Ramos (cell line): Measurements from ENCODE around the gene FTO.

Experiments used
- in situ Hi-C: fragments of 300-500 bp; cut with MboI; formaldehyde crosslinking; loops from one replicate; pipeline ENCODE4 v1.14.3; 2022; ENCODE audit warnings: low sequenced_read_pairs; ENCODE audit not compliant: unreplicated experiment

FTO gene

DNA sequence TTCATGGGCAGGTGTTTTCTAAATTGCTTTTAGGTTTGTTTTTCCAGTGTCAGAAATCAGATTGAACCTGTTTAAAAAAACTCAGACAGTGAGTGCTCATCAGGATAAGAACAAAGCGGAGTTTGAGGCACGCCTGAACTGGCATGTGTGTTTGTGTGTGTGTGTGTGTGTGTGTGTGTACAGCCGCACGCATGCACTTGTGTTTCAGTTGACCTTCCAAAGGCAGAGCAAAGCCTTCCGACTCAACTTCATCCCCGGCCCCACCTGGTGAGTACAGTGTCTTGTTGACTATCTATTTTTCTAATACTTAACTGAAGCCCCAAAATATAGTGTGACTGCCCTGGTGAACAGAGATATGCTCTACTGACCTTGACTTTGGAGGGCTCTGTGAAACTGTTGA is 357.5 kb downstream of the FTO start:
- in situ Hi-C loops = no loop called here

DNA sequence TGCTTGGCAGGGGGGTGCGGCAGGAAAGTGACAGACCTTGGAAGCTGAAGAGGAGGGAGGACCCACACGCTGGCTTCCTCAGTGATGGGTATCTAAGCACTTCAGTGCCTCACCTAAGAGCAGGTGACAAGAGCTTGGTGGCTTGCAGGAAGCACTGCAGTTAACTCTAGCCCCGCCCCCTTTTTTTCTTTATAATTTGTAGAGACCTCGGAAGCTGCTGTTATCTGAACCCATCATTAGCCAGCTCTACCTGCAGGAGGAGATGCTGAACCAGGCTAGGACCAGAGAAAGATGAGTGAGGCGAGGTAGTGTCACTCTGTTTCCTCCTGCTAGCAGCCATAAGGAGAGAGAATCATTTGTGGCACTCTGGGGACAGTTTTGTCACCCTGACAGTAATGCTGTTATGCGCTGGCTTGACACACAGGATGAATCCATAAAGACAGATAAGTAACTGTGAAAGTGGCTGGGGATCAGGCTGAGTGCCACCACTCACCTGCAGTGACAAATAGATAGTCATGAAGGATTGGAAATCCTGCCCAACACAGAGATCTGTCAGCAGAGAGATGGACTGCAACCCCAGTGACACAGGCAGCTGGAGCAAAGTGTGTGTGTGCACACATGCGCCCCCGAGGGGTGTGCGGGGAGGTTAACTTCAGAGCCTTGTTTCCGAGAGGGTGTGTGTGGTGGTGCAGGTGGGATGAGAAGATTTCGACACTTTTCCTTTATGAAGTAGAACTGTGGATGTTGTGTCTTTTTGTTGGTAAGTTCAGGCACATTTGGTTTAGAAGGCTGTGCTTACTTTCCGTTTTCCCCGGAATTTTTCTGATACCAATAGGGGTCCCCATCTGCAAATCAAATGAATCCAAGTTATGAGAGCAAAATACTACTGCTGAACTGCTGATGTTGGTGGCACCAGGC is 358.7 kb downstream of the FTO start:
- in situ Hi-C loops = no loop called here

DNA sequence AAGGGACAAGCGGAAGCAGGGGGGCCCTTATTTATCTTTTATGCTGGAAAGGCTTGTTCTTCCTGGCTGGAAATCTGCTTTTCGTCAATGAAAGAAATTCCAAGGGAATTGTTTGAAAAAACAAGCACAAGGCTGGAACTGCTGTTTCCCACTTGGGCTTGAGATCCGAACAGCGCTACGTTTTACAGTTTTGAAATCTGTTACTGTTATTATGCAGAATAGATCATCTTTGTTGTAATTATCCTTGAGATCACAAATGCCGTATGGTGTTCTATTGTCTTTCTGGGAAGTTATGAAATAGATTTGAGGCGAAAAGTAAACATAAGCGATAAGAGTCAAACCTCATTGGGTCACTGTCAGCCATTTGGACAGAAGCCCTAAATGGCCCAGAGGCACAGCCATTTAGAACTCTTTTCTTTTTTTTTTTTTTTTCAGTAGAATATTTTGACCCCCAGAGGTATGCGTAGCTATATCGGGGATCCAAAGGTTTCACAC is 359.4 kb downstream of the FTO start:
- in situ Hi-C loops = no loop called here

DNA sequence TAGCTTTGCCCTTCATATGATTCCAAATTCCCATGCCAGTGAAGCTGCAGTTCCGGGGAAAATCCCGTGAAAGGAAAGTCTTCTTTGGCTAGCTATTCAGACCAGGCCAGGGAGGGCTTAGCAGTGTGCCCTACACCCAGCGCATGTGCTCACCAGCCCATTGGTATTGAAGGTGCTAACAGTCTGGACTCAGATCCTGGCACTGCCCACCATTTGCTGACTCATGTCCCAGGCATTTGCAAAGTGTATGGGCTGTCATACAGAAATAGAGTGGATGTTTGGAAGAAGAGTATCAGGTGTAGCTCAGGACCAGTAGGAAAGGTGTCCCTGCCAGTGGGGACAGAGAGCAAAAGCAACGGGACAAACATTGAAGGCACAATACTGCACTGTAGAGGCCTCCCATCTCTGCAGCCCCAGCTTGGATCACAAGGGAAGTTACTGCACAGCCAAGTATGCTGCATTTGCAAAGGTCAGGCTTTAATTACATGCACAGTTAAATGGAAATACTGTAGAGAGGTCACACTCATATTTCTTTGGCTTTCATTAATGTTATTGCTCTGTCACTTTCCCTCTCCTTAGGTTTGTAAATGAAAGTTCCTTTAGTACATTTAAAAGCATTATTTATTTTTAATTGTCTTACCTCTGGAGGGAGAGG is 362.6 kb downstream of the FTO start:
- in situ Hi-C loops = no loop called here

DNA sequence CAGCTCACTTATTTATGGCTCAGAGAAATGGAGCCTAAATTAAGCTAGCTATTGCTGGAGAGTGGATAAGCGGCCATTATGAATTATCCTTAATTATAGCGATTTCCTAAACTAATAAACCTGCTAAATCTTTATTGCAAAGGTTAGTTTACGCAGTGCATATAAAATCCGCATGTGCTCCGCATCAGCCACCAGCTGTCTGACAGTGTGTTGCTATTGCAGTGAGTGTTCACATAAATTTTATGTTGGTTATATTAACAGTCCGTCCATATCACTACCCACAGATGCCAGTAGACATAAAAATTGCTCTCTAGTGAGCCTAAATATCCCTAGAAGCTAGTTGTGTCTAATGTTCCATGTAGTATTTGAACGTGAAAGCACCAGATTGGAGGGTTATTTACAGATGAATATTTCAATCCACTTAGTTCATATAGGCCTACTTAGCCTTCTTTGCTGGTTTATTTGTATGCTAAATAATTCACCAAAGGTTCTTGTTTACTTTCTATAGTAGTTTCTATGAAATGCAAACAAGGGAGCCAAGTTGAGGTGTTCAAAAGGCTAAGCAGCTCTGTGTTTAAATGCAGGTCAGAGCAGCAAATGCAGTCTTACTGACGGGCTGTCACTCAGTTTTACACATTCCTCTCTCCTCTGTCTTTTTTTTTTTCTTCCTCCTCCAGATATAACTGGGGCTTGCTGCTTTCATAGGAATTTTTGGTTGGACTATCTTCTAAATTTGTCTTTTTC is 363.5 kb downstream of the FTO start:
- in situ Hi-C loops = no loop called here

DNA sequence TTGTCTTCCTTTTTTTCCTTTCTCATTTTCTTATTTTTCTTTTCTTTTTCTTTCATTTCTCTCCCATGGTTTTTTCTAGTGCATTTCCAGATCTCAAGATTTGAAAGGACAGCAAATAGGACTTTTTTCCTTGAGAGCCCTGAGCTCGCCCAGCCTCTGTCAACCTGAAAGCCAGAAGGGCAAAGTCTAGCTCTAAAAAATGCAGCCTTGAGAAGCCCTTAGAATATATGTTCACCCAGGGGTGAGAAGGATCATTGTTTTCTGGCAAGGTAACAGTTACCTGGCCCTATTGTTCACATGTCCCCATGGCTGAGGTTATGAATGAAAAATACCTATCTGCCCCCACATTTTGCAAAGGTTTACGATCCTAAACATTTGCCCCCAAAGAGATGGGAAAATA is 364.3 kb downstream of the FTO start:
- in situ Hi-C loops = no loop called here

DNA sequence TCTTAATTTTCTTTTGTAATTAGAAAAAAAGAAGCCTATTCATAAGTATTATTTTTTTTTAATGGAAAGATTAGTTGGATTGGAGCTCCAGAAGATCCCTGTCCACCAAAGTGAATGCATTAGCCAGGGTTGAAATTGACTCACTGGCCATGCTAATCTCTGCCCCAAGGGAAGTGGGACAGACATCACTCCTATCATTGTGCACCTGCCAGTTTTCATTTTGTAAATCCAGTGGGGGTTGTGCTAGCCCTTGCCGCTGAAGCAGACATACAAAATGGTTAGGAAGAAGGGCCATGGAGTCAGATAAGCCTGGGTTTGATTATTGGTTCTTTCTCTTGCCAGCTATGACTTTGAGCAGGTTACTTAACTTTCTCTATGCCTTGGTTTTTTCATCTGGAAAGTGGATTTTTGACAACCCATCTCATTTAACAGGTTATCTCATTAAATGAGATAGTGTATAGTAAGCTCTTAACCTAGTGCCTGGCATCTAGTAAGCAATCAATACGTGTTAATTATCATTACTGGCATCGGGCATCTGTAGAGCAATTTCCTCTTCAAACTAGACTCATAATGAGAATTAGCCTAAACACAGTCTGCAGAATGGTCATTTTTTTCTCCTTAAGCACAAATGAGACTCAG is 365.8 kb downstream of the FTO start:
- in situ Hi-C loops = no loop called here

DNA sequence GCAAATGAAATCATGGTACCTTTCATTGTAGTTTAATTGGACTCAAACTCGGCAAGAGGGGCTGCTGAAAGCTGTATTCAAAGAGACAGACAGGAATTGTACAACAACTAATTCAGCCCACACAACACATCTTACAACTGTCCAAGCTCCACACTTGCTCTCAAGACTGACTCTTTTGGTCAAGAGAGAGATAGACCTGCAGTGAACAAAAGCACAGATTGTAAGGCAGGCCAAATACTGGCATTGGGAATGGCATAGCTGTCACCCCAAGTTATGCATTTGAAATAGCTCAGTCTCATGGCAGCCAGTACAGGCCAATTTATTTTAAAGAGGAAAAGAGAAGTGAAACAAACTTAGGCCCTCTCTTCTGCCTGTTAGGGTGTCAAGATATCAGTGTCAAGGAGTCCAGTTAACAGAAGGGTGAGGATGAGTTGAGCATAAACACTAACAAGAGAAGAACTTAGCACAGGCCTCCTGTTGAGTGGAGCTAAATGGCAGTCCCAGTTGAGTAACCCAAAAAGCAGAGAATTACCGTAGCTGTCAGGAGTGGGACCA is 366.9 kb downstream of the FTO start:
- in situ Hi-C loops = no loop called here

DNA sequence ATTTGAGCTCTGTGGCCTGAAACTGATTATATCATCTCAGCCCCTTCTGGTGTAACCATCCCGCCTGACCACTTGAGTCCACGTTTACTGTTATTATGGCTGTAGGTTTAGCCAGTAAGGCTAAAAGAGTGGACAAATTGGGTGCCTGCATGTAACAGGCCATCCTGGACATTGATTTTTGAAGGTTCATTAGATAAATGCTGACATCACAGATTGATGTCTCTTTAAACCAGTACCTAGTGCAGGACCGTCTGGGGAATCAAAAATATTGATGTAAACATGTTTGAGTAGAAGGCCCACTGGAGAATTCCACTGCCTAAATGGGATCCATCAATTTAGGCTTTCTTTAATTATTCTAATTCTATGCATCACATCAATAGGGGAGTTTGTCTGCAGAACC is 367.6 kb downstream of the FTO start:
- in situ Hi-C loops = no loop called here

DNA sequence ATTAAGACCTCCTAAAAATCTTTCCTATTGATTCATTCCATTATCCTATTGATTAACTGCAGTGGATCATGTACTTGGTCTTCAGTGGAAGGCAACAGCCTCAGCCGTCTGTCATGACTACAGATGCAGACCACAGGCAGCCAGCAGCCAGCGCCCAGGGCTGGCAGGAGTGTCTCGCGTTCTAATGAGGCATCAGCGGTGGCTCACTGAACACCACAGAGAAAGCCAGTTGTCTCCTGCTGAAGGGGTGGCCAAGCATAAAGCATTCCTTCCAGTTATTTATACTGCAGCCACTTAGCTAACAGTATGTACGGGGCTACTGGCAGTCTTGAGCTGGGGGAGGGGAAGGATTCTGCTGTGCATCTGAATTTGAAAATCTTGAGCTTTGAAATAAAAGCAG is 368.3 kb downstream of the FTO start:
- in situ Hi-C loops = no loop called here

DNA sequence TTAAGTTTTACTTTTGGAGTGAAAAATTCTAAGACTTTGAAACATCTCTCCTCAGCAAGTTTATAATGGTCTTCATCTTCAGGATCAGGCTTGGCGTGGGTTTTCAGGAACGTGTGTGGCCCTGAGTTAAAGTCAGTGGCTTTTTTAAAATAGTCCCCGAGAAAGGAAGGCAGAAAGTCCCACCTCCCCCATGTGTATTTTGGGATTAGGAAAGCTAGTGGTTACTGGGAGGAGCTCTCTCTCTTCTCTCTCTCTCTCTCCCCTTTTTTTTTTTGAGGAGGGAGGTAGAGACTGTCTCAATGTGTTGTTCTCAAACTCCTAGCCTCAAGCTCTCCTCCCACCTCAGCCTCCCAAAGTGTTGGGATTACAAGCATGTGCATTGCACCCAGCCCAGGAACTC is 369.4 kb downstream of the FTO start:
- in situ Hi-C loops = no loop called here

DNA sequence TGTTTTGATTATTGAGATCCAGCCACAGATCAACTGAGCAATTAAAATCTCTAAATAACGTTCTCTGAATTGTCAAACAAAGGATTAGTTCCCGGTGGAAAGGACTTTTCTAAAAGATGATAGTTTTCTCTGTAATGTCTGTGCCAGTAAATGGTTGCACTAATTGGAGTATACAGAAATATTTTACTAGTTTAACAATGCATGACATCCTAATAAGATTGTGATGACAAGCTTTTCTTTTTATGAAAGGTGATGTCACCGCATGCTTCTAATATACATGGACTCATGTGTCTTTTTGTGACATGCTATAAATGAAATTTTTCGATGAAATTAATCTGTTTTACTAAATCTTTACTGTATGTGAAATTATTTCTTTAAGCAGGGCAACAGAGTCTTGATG is 371.5 kb downstream of the FTO start:
- in situ Hi-C loops = no loop called here

DNA sequence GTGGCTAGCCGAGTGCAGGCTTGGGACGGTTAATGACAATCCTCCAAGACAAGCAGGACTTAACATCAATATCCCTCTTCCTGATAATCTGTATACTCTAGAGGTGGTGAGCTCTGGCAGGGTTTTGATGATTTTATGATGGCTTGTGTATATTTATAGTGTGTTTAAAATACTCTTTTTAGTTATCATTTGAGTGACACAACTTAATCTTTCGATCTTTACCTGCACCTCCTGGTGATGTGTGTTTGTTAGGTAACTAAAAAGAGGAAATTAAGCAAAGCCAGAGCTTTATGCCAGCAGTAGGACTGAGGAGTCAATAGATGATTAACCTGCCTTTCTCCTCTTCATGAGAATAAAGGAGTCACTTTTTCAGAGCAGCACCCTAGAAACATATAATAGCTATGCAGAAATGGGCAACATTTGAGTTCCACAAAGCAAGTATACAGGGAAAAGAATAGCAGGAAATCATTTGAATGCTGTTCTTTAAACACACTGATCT is 372.1 kb downstream of the FTO start:
- in situ Hi-C loops = no loop called here

DNA sequence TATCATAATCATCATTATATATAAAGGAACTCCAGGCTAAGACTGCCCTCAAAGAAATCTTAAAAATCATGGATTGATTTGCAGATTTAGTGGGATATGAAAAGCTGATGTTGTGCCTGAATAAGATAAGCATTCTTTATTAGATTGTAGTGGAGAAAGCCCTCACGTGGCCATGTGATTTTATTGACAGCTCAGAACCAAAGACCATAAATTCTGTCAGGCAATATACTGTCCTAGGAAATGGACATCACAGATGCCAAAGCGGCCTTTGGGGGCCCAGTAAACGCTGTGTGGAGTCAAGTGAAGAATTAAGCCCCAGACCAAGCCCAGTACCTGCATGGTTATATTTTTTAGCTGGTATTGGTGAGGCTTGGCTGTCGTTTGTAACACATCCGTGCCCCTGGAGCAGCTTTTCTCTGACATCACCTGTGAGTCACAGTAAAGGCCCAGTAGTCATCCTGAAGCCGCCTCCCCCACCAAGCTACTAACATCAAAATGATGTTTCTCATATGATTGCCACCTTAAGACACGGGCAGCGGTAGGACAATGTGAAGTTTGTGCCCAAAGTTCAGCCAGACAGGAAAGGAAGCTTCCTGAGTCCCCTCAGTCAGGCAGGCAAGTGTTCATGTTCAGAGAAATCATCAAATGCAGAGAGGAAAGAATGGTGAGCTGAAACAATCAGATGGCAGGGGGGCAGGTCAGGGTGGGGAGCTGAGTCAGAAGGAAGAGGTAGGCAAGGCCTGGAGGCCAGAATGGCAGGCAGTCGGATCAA is 373.3 kb downstream of the FTO start:
- in situ Hi-C loops = no loop called here

DNA sequence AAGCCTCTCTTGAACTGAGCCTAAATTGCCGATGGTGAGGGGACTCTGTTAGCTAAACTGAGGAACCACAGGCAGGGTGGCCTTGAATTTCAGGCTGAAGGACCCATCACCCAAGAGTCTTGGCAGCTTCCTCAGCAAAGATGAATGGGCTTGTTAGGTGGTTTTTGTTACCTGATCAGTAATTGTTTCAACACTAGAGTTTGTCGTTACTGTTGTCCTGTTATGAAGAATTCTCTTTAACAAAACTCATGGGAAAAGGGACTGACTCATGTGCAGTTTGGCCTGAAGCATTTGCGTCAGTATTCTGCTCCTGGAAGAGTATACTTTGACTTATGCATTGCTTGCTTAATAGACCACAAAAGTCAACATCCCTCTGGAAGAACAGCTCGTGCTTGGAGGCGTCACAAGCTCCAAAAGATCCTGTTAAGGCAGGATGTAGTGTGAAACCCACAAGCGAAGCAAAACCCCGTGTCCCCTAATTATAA is 376.6 kb downstream of the FTO start:
- in situ Hi-C loops = no loop called here

DNA sequence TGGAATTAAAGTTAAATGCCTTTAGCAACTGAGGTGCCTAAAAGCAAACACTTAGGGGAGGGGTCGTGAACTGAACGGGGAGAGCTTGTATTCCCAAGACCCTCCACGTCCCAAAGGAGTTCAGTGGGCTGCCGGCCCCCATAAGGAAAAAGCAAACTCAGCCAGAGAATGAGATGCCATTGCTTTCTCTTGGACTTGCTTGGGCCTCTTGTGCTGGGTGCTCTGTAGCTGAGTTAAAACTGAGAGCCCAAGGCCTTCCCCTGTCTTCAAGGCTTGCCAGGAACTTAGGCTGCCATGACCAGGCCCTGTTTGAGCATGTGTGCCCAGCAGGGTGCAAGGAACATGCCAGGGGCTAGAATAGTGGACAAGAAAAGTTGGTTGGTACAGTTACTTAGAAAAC is 382.8 kb downstream of the FTO start:
- in situ Hi-C loops = no loop called here

DNA sequence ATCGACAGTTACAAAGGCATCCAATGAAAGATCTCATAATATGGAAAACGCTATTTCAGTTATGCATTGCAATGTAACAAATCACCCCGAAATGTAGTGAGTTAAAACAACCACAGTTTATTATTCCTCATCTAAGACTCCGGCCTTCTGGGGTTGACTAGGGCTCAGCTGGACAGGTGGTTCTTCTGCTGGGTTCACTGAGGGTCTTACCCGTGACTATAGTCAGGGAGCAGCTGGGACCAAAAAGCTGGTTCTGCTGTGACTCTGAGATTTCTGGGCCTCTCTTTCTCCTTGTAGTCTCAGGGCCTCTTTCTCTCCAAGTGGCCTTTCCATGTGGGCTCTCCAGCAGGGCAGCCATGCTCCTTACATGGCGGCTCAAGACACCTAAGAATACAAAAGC is 386.6 kb downstream of the FTO start:
- in situ Hi-C loops = no loop called here

DNA sequence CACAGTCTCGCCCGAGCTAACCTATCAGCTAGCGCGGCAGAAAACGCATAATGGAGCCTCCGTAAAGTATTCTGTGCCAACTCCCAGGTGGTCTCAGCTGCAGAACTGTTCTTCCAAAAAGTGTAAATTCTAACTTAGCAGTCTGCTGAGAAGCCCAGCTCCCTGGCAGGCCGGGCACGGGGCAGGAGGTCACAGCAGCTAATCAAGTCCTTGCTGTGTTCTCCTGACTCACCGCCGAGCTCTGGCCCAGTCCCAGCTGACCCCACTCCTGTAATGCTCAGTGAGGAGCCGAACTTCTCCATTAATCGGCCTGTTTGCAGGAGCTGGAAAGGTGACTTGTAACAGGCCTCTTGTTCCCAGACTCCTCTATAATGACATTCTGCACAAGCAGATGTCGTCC is 389.3 kb downstream of the FTO start:
- in situ Hi-C loops = no loop called here

DNA sequence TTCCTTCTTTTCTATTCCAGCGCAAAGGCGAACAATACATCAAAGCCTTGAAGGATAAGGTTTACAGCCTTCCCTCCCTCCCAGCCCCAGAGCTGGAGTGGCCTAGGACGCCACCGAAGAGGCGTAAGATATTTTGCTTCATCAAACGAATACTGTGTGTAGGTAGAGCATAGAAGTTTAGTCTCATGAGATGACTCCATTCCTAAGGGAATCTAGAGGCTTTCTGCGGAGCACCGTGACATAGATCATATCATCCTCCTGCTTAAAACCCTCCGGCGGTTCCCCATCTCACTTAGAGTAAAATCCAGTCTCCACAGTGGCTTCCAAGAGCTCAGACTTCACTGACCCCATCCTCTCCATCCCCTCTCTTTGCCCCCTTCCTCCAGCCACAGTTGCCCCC is 390.7 kb downstream of the FTO start:
- in situ Hi-C loops = no loop called here
